ENCODE results near the gene MYL5. TPM values are rescaled to one million over a fixed set of nuclear protein-coding genes. Genes with fewer than 3 reads are reported as not detected.

MYL5 gene
- total and polyA plus RNA-seq, 2 of the 13 experiments (the other 11 are each of a cell fraction or from before 2014, with no cell fraction given), result 6.5 to 16.0 TPM

GRCh38 chr4:687048-687970 lies 13.0 kb downstream of the MYL5 start (continued):
- TF ChIP-seq PAXIP1 (CRISPR knock-in tag; conservative IDR thresholded peaks at IDR 0.05) (0 out of 2 replicates have a peak, but pooled peaks have one; percentile 9), ZNF3 (CRISPR knock-in tag; IDR thresholded peaks at IDR 0.05) (no peak), SAP130 (CRISPR knock-in tag; IDR thresholded peaks at IDR 0.05; ENCODE audit: low read depth) (peak; percentile 83), GTF2F1 (IDR thresholded peaks at IDR 0.05; ENCODE audit: low read length) (no peak), ZNF607 (CRISPR knock-in tag; IDR thresholded peaks at IDR 0.05; ENCODE audit: borderline replicate concordance) (no peak), SRSF1 (optimal IDR thresholded peaks at IDR 0.05; ENCODE audit: low read depth, low read length) (peak; percentile 48), STAG1 (CRISPR knock-in tag; IDR thresholded peaks at IDR 0.05) (no peak; the same call in 1 of the 2 replicates), ZBTB8A (CRISPR knock-in tag; IDR thresholded peaks at IDR 0.05; ENCODE audit: borderline replicate concordance, low read depth) (no peak), ZBTB33 (CRISPR knock-in tag; IDR thresholded peaks at IDR 0.05) (no peak), KAT7 (CRISPR knock-in tag; IDR thresholded peaks at IDR 0.05; ENCODE audit: borderline replicate concordance) (peak; percentile 35; the same call in 1 of the 2 replicates), ZNF557 (CRISPR knock-in tag; IDR thresholded peaks at IDR 0.05) (no peak), HMGXB4 (CRISPR knock-in tag; IDR thresholded peaks at IDR 0.05; ENCODE audit: borderline replicate concordance in 1 of 2, low read depth in 1 of 2) (peak in 1 of 2 experiments; percentile 50; a peak in 1 of 4 replicates), PATZ1 (CRISPR knock-in tag; IDR thresholded peaks at IDR 0.05) (peak; percentile 70), ZNF317 (CRISPR knock-in tag; IDR thresholded peaks at IDR 0.05) (0 out of 2 replicates have a peak, but pooled peaks have one; percentile 61), ZNF83 (CRISPR knock-in tag; IDR thresholded peaks at IDR 0.05; ENCODE audit: borderline replicate concordance) (no peak), ZNF136 (CRISPR knock-in tag; IDR thresholded peaks at IDR 0.05; ENCODE audit: low read depth) (no peak), ZC3H4 (CRISPR knock-in tag; IDR thresholded peaks at IDR 0.05; ENCODE audit: borderline replicate concordance) (no peak), RFX5 (IDR thresholded peaks at IDR 0.05; ENCODE audit: low read depth, low read length) (no peak)
